Ishikawa (cell line): ENCODE data around the gene LPAR1.

Experiments
- CEBPB ChIP-seq: IDR thresholded peaks from 2 replicates; pipeline ENCODE4 v1.6.1; 2012
- CREB1 ChIP-seq: IDR thresholded peaks from 2 replicates; pipeline ENCODE4 v1.6.1; 2012; ENCODE audit warnings: low read depth
- EGR1 ChIP-seq: IDR thresholded peaks from 2 replicates; pipeline ENCODE4 v1.6.1; 2012
- EP300 ChIP-seq: IDR thresholded peaks from 2 replicates; pipeline ENCODE4 v1.6.1; 2012; ENCODE audit warnings: borderline replicate concordance
- FOXM1 ChIP-seq: IDR thresholded peaks from 2 replicates; pipeline ENCODE4 v1.6.1; 2012; ENCODE audit warnings: low read depth, borderline replicate concordance
- NFIC ChIP-seq: IDR thresholded peaks from 2 replicates; pipeline ENCODE4 v1.6.1; 2012
- TAF1 ChIP-seq: IDR thresholded peaks from 2 replicates; pipeline ENCODE4 v1.6.1; 2012; ENCODE audit warnings: low read depth, mild to moderate bottlenecking
- TCF12 ChIP-seq: IDR thresholded peaks from 2 replicates; pipeline ENCODE4 v1.6.1; 2012; ENCODE audit warnings: low read depth
- TEAD4 ChIP-seq: IDR thresholded peaks from 2 replicates; pipeline ENCODE4 v1.6.1; 2012
- YY1 ChIP-seq: IDR thresholded peaks from 2 replicates; pipeline ENCODE4 v1.6.1; 2012; ENCODE audit warnings: low read depth
- ZBTB7A ChIP-seq: IDR thresholded peaks from 2 replicates; pipeline ENCODE4 v1.6.1; 2012; ENCODE audit warnings: low read depth
- TF ChIP-seq, protein P1 (sequence below): IDR thresholded peaks from 2 replicates; pipeline ENCODE4 v1.6.1; 2012; ENCODE audit warnings: low read depth, mild to moderate bottlenecking
- TF ChIP-seq, protein P2 (sequence below): IDR thresholded peaks from 2 replicates; pipeline ENCODE4 v1.6.1; 2012
- TF ChIP-seq, protein P3 (sequence below): IDR thresholded peaks from 2 replicates; pipeline ENCODE4 v1.6.1; 2012

The LPAR1 gene

DNA sequence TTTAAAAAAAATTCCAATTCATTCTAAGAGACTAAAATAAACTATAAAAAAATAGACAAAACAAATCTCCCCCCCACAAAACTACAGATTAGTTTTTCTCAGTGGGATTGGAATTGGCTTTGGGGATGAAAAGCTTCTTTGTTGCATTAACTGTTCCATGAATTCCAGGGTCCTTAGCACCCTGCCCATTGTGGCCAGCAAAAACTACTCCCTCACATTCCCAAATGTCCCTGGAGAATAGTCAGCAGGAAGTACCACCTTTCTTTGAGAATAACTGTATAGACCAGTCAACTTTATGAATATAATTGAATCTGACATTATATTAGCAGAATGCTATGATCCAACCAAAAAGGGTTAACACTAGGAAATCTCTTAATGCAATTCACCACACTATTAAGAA, 147.9 kb downstream of the LPAR1 start:
- no peak for TF ChIP-seq TEAD4
- no peak for TF ChIP-seq TAF1
- TF ChIP-seq YY1 = no peak
- no peak for TF ChIP-seq NFIC
- TF ChIP-seq, protein P1, sequence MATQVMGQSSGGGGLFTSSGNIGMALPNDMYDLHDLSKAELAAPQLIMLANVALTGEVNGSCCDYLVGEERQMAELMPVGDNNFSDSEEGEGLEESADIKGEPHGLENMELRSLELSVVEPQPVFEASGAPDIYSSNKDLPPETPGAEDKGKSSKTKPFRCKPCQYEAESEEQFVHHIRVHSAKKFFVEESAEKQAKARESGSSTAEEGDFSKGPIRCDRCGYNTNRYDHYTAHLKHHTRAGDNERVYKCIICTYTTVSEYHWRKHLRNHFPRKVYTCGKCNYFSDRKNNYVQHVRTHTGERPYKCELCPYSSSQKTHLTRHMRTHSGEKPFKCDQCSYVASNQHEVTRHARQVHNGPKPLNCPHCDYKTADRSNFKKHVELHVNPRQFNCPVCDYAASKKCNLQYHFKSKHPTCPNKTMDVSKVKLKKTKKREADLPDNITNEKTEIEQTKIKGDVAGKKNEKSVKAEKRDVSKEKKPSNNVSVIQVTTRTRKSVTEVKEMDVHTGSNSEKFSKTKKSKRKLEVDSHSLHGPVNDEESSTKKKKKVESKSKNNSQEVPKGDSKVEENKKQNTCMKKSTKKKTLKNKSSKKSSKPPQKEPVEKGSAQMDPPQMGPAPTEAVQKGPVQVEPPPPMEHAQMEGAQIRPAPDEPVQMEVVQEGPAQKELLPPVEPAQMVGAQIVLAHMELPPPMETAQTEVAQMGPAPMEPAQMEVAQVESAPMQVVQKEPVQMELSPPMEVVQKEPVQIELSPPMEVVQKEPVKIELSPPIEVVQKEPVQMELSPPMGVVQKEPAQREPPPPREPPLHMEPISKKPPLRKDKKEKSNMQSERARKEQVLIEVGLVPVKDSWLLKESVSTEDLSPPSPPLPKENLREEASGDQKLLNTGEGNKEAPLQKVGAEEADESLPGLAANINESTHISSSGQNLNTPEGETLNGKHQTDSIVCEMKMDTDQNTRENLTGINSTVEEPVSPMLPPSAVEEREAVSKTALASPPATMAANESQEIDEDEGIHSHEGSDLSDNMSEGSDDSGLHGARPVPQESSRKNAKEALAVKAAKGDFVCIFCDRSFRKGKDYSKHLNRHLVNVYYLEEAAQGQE = no peak

DNA sequence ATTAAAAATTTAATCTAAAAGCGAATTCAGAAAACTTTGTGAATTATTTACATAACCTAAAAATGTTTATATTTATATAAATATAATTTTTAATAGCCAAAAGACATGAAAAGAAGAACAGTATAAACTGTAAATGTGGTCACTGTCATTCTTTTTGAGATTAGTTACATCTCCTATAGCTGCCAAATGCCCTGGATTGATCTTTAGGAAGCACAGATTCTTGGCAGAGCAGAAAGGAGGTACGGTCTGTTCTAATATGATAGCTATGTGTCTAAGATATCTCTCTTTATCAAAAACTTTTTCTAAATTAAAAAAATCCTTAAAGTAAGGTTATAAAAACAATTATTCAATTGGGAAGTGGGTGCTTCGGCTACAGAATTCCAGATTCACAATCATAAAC, 151.0 kb downstream of the LPAR1 start:
- TF ChIP-seq YY1 = no peak
- no peak for TF ChIP-seq NFIC
- no peak for TF ChIP-seq CEBPB
- TF ChIP-seq ZBTB7A = no peak
- no peak for TF ChIP-seq EP300
- TF ChIP-seq TCF12 = no peak
- TF ChIP-seq, protein P2, sequence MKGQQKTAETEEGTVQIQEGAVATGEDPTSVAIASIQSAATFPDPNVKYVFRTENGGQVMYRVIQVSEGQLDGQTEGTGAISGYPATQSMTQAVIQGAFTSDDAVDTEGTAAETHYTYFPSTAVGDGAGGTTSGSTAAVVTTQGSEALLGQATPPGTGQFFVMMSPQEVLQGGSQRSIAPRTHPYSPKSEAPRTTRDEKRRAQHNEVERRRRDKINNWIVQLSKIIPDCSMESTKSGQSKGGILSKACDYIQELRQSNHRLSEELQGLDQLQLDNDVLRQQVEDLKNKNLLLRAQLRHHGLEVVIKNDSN = no peak
- TF ChIP-seq TAF1 = no peak
- TF ChIP-seq, protein P1 = no peak
- TF ChIP-seq EGR1 = no peak

DNA sequence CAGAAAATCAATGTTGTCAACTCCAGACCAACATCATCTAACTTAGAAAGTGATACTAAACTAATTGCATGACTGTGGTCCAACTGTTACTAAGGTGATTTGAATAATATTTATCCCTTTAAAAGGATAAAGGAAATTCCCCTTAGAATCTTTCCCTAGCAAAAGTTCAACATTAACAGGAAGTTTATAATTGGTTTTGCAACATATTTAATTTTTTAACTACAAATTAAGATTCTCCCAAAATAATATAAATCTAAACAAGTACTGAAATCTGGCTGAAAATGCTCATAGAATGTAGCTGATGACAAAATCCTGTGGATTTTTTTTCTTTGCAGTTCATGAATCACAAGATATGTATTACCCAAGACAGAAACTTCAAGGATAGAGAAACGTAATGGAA, 151.4 kb downstream of the LPAR1 start:
- TF ChIP-seq YY1 = no peak
- no peak for TF ChIP-seq NFIC
- TF ChIP-seq FOXM1 = no peak
- TF ChIP-seq, protein P2 = no peak
- no peak for TF ChIP-seq TCF12
- TF ChIP-seq, protein P3, sequence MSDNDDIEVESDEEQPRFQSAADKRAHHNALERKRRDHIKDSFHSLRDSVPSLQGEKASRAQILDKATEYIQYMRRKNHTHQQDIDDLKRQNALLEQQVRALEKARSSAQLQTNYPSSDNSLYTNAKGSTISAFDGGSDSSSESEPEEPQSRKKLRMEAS = no peak
- TF ChIP-seq, protein P1 = no peak
- TF ChIP-seq TAF1 = no peak
- no peak for TF ChIP-seq EP300
- TF ChIP-seq CREB1 = no peak

DNA sequence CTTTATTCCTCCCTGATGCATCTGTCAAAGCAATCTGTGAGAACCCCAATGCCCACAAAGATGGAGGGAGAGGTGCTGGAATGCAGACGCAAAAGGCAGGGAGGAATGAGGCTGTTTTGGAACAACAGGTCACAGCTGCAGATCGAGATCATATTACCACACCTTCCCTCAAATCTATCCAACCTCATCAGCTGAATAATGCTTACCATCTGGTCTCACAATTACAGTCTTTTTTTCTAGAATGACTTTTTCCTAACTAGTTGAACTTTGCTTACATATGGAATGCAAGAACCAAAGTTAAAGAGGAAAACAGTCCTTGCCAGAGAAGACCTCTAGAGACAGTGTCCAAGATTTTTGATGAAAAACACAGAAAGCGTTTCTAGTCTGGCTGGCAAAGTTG, 158.1 kb downstream of the LPAR1 start:
- TF ChIP-seq CREB1 (no peak), TAF1 (no peak), EGR1 (no peak), ZBTB7A (no peak), NFIC (no peak), TCF12 (no peak), CEBPB (no peak)
- TF ChIP-seq, protein P3 = no peak
- TF ChIP-seq, protein P1 = no peak
- TF ChIP-seq, protein P2 = no peak
